CD4-positive, alpha-beta T cell treated with Interleukin-1 beta for 1 hour (primary cell): Measurements from ENCODE around the gene TARBP2.

Source experiments
- DNase-seq, 2 donors: peaks; one replicate each; pipeline ENCODE4 v3.0.0-alpha.2; 2020 to 2022

Gene TARBP2

GRCh38 chr12:53500776-53501614, at the start of gene TARBP2:
TARBP2 (plus strand) TSS chr12:53501283; CDS start chr12:53501409, 126 bp downstream.
- peak; percentile 98 to 99 for DNase-seq

- peak; percentile 98 to 99 for DNase-seq
These were observed 49.4 kb upstream of the TARBP2 start, which contains the start of gene PCBP2 for GRCh38 chr12:53451661-53452158. PCBP2 (plus strand) TSS chr12:53452102; CDS start chr12:53454801, 2,699 bp downstream.

DNA sequence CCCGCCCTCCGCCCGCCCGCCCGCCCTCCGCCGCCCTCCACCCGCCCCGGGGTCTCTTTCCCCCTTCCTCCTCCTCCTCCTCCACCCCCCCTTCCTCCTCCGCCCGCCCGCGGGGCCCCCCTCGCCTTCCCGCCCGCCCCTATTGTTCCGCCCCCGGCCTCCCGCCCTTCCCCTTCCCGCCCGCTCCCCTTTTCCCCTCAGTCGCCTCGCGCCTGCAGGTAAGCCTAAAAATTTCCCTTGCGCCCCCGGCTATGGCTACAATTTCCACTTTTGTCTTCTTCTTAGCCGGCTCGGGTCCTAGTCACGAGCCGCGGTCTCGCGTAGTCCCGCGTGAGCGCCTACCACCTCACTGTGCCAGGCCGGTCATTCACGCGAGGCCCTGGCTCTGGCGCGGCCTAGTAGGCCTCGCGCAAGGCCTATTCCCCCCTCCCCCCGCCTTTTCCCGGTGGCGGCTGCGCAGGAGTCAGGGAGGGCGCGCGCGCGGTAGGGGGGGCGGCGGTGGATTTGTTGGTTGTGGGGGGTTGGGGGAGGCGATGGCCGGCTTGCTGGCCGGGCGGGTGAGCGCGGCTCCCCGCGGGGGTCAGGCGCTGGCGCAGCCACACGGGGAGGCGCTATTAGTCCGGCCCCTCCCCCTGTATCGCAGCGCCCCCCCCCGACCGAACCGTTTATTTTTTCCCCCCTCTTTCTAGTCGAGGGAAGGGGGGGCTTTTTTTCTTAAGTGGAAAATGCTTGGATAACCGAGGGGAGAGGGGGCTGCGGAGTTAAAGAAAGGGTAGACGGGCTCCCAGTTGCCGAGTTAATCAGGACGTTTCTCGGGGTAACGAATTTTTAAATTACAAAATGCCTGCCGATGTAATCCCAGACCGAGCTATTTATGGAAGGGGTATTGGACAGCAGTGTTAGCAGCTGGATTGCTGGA, 48.7 kb upstream of the TARBP2 start:
- peak; percentile 75 to 81 for DNase-seq

DNA sequence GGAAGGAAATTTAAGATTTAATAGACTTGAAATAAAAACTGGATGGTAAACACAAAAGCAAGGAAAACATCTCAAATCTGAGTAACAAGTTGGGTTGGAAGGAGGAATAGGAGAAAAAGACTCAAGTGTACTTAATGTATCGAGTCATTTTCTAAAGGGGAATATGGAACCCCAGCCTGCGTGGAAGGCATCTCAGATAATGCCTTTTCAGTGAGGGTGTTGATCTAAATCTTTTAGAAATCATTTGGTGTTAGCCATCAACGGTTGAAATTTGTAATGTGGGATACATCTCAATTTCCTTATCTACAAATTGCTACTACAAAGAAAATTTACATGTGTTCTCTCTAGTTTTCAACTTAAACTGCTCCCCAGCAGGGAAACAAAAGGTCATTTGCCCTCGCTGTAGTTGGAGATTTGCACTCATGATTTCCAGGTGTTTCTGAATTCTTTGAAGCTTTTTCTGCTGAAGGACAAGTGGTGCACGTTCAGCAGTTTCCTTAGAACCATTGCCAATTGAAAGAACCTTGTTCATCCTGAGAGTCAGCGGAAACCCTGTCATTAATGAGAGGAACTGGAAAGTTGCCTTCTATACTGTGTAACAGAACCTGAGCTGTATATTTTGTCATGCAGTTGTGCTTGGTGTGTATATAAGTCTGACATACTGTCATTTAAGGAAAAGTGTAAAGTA, 47.0 kb upstream of the TARBP2 start:
- no peak for DNase-seq

GRCh38 chr12:53454707-53455106, 46.4 kb upstream of the TARBP2 start:
- DNase-seq = no peak

DNA sequence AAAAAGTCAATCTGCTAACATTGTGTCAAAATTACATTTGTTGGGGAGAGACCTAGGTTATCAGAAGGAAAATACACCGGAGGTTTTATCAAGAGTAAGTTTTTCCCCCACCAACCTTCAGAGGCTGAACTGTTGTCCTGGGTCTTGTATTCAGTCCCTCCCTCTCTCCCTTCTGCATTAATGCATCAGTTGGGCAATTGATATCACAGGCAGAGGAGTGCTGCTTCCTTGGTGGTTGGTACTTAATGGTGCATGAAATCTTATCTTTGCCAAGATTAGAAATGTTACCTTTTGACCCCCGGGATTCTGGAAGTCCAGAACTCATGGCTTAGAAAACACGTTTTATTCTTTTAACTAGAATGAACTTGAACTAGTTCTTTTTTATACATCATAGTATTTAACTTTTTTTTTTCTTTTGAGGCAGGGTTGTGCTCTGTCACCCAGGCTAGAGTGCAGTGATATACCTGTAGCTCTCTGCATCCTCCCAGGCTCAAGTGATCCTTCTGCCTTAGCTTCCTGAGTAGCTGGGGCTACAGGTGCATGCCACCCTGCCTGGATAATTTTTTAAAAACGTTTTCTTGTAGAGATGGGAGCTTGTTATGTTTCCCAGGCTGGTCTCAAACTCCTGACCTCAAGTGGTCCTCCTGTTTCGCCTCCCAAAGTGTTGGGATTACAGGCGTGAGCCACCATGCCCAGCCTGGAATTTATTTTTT, 44.3 kb upstream of the TARBP2 start:
- no peak for DNase-seq

DNA sequence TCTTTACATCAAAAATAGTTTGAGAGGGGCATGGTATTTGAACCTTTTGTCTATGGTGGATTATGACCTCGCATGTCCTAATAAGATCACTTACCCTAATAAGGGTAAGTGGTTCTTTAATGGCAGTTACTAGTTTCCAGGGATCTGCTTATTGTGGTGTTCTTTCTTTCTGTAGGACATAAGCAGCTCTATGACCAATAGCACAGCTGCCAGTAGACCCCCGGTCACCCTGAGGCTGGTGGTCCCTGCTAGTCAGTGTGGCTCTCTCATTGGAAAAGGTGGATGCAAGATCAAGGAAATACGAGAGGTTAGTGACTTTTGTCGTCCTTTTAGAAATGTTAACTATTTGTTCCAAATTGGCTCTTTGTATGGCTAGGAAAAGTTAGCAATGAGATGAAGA, 42.0 kb upstream of the TARBP2 start:
- DNase-seq = no peak

GRCh38 chr12:53461059-53461458, 40.0 kb upstream of the TARBP2 start:
- no peak for DNase-seq

DNA sequence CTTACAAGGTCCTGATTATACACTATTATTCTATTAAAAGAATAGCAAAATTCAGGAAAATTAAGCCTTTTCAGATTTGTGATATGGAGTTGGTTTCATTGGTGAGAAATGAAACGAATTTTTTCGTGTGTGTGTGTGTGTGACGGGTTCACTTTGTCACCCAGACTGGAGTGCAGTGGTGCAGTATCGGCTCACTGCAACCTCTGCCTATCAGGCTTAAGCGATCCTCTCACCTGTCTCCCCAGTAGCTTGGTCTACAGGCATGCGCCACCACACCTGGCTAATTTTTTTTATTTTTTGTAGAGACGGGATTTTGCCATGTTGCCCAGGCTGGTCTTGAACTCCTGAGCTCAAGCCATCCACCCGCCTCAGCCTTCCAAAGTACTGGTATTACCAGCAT, 39.5 kb upstream of the TARBP2 start:
- DNase-seq = no peak

GRCh38 chr12:53462935-53463334, 38.1 kb upstream of the TARBP2 start:
- no peak for DNase-seq

GRCh38 chr12:53463802-53464560, 37.1 kb upstream of the TARBP2 start:
- no peak for DNase-seq

DNA sequence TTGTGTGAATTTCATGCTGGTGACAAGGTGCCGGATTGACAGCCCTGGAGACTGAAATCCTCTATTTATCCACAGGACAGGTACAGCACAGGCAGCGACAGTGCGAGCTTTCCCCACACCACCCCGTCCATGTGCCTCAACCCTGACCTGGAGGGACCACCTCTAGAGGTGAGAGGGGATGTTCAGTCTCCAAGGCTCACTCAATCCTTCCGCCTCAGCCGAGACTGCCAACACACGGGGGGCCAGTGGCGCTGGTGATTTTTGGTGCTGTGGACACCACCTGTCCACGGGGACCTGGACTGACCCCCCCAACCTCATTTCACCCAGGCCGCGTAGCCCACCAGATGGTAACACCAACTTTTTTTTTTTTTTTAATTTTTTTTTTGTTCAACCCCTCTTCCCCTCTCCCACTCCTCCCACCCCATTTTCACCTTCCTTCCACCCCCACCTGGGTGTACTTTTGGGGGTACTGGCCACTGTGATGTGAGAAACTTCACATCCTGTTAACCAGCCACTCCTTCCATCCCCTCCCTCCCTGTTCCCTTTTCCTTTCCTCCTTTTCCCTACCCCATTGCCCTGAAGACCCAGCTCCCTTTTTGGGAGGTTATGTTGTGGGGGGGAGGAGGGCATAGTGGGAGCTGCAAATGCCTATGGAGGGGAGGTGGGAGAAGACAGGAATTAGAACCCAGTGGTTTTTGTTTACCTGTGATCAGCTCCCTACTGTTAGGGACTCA, 36.2 kb upstream of the TARBP2 start:
- DNase-seq = no peak

DNA sequence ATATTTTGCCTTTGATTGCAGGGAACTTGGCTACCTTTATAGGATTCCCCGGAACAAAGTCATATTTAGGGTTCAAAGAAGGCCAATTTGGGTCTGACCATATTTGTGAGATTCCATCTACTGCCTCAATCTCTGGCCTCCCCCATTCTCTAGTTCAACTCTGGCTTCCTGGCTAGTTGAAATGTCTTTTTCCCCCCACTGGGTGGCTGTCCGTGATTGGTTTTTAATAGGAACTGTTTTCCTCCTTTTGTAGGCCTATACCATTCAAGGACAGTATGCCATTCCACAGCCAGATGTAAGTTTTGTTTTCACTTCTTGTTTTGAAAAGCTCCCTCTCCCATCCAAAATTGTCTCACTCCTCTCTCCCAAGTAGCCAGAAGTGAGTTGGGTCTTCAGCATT, 35.4 kb upstream of the TARBP2 start:
- DNase-seq = no peak

DNA sequence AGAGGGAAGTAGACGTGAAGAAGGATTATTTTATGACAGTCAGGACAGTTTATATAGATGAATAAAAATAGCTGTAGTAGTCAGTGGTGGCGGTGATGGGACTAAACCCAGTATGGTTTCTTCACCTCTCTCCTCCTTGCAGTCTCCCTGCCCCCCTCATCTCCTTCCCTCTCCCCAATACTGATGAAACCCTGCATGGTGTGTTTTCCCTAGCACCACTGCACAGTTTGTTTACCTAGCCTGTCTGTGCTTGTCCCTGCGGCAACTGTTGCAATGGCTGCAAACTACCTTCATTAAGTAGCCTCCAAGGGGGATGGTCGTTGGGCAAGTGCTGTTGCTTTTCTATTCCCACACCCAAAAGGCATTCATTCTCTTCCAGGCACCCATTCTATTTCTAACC, 34.4 kb upstream of the TARBP2 start:
- no peak for DNase-seq

- no peak for DNase-seq
These were observed 34.0 kb upstream of the TARBP2 start for GRCh38 chr12:53467082-53467481.

- no peak for DNase-seq
These were observed 33.2 kb upstream of the TARBP2 start for GRCh38 chr12:53467880-53468279.

- DNase-seq = no peak
These were observed 32.8 kb upstream of the TARBP2 start for GRCh38 chr12:53468282-53468681.

DNA sequence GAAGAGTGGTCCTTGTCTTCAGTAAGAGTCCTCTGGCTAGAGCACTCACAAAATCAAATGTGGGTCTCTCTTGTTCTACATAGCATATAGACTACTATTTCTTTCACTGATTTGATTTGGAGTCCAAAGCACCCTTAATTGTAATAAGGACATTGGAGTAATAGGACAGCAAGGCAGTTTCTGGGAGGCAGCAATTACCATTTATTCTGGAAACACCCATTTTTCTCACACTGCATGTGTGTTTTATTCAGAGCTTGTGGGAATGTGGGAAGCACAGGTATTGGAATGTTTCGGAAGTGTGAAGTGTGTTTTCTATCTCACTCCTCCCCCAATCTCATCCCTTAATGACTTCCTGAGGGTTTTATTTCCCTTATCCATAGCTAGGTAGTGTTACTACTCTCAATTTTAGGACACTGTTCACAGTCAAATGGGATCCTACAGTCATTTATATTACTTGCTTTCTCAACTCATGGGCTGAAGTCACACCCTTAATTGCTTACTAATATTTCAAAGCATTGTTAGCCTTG, 29.0 kb upstream of the TARBP2 start:
- DNase-seq = no peak

DNA sequence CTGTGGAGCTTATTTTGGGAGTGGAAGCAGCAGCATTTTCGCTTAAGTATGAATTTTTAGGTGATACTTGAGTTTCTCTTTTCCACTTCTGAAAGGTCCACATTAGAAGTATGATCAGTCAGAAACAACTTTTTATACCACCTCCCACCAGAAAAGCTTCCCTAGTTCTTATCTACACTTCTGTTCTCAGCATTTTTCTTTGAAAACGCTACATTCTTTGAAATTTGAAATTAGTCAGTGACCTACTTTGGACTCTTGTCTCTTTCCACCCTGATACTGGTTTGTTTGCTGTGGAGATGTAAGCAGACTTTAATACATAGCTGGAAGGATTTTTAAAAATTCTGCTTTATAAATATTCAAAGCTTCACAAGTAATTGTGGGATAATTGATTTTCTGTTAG, 27.0 kb upstream of the TARBP2 start:
- DNase-seq = no peak

DNA sequence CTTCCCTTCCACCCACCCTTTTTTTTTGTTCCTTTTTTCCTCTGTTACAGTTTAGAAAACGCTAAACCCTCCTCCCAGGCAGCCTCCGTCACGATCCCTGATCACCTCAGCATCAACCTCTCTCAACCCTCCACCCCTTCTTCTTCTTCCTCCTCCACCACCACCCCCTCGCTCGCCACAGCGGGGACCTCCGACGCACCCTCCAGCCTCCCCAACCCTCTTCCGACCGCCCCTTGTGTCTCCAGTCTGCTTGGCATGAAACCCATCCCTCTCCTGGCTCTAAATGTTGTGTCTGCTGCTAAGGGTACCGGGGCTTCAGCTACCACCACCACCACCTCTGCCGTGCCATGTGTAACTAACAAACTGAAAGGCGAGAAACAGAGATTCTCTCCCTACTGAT, 26.3 kb upstream of the TARBP2 start:
- no peak for DNase-seq
